Measurements from ENCODE around the gene DPEP3. TPM values are rescaled to one million over a fixed set of nuclear protein-coding genes. Genes with fewer than 3 reads are reported as not detected.

DPEP3 gene
- total RNA-seq, 1 donor from 2014 or later = not detected

DNA sequence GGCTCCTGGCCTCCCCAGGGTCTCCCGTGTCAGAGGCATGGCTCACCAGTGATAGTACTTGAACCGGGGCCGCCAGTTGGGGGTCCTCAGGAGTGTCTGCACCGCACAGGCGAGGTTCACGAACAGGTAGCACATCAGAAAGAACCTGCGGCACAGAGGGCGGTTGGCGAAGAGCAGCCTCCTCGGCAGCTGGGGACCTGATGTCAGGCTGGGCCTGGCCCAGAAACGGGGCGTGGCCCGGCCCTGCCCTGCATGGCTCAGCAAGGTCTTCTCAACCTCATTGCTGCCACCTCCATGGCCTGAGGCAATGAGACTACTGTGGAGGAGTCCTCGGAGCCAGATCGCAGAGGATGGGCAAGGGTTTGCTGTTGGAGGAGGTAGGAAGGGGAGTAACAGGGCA, 32.3 kb downstream of the DPEP3 start:
- Mint-ChIP-seq H3K9me3 (no peaks in the 10 kb centered on the region), H3K4me1 (peaks cover 14% of the 10 kb centered on the region), H3K4me3 (no peak overlapping the region), H3K27me3 (ENCODE audit: insufficient read depth, low read depth) (peaks cover 8% of the 10 kb centered on the region), H3K27ac (peak overlapping the region; percentile 20), H3K36me3 (no peaks in the 10 kb centered on the region)
- DNase-seq (ENCODE audit: low spot score) = no peak
- H2AFZ ChIP-seq (replicated peaks) = no peak overlapping the region
- H3K27me3 ChIP-seq = no peaks in the 10 kb centered on the region
- H3K79me2 ChIP-seq (ENCODE audit: low read depth) = no peaks in the 10 kb centered on the region
- H3K4me2 ChIP-seq = no peak overlapping the region
- H3K9ac ChIP-seq = no peak overlapping the region
- H3K9me3 ChIP-seq (ENCODE audit: low read depth) = no peaks in the 10 kb centered on the region
- H3K4me1 ChIP-seq = peaks cover 16% of the 10 kb centered on the region
- peaks cover 14% of the 10 kb centered on the region for H3F3A ChIP-seq (ENCODE audit: low read depth)
- H4K20me1 ChIP-seq (ENCODE audit: low read depth) = peaks cover 17% of the 10 kb centered on the region
- no peaks in the 10 kb centered on the region for H3K36me3 ChIP-seq
- H3K4me3 ChIP-seq = no peak overlapping the region
- H3K27ac ChIP-seq = no peak overlapping the region
- TF ChIP-seq, protein P1, sequence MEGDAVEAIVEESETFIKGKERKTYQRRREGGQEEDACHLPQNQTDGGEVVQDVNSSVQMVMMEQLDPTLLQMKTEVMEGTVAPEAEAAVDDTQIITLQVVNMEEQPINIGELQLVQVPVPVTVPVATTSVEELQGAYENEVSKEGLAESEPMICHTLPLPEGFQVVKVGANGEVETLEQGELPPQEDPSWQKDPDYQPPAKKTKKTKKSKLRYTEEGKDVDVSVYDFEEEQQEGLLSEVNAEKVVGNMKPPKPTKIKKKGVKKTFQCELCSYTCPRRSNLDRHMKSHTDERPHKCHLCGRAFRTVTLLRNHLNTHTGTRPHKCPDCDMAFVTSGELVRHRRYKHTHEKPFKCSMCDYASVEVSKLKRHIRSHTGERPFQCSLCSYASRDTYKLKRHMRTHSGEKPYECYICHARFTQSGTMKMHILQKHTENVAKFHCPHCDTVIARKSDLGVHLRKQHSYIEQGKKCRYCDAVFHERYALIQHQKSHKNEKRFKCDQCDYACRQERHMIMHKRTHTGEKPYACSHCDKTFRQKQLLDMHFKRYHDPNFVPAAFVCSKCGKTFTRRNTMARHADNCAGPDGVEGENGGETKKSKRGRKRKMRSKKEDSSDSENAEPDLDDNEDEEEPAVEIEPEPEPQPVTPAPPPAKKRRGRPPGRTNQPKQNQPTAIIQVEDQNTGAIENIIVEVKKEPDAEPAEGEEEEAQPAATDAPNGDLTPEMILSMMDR (IDR thresholded peaks at IDR 0.05) = no peak
- TF ChIP-seq EZH2phosphoT487 (IDR thresholded peaks at IDR 0.05) = no peak

DNA sequence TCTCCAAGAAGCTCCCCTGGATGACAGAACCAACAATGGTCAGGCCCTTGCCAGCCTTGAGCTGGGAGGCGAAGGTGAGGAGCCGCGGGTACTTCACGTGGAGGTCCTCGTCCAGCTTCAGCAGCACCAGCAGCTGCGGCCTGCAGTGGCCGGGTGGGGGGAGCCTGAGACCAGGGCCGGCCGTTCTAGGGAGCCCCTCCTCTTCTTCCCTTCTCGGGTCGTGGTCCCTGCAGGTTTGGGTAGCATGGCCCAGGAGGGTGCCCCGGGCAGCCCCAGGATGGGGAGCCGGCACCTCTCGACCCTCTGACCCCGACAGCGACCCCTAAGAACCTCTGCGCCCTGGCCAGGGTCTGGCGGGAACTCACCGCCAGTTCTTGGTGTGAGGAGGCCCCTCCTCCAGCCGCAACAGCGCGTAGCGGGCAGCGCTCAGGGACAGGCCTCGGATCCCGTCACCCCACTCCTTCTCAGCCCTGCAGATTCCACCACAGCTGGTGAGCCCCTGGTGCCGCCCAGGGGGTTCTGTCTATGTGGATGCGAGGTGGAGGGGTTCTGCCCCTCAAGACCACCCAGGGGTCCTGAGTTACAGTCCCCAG, 33.2 kb downstream of the DPEP3 start:
- Histone ChIP-seq H3K4me1 (peaks cover 16% of the 10 kb centered on the region), H3K4me3 (no peak overlapping the region), H3K9me3 (ENCODE audit: low read depth) (no peaks in the 10 kb centered on the region), H3K27ac (no peak overlapping the region), H3K4me2 (no peak overlapping the region), H3K36me3 (no peaks in the 10 kb centered on the region), H3K27me3 (no peaks in the 10 kb centered on the region), H2AFZ (replicated peaks) (no peak overlapping the region), H3K79me2 (ENCODE audit: low read depth) (no peaks in the 10 kb centered on the region), H3K9ac (no peak overlapping the region), H3F3A (ENCODE audit: low read depth) (peaks cover 23% of the 10 kb centered on the region), H4K20me1 (ENCODE audit: low read depth) (peaks cover 24% of the 10 kb centered on the region)
- no peak for DNase-seq (ENCODE audit: low spot score)
- Mint-ChIP-seq H3K4me3 (no peak overlapping the region), H3K4me1 (peaks cover 16% of the 10 kb centered on the region), H3K27me3 (ENCODE audit: insufficient read depth, low read depth) (peaks cover 8% of the 10 kb centered on the region), H3K27ac (no peak overlapping the region), H3K36me3 (no peaks in the 10 kb centered on the region), H3K9me3 (no peaks in the 10 kb centered on the region)
- TF ChIP-seq EZH2 (IDR thresholded peaks at IDR 0.05) (no peak), EZH2phosphoT487 (IDR thresholded peaks at IDR 0.05) (no peak)
- TF ChIP-seq, protein P1 (IDR thresholded peaks at IDR 0.05) = no peak

DNA sequence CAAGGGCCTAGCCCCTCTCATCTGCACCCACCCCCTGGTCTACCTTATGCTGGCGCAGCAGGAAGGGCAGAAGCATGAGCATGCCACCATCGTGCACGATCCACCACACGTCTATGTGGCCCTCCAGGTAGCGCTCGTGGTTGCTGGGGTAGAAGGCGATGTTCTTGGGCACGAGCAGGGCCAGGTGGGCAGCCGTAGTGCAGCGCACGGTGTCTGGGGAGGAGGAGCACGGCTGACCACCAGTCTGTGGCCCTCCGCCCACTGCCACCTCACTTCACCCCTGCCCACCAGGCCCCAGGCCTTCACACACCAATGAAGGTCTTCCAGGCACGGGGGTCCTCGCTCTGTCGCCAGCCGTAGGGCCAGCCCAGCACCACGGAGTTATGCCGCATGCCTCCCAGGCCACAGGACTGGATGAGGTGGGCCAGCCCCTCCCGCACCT, 34.1 kb downstream of the DPEP3 start:
- no peak overlapping the region for H3K27ac Mint-ChIP-seq
- peaks cover 5% of the 10 kb centered on the region for H3K27me3 Mint-ChIP-seq (ENCODE audit: insufficient read depth, low read depth)

More for the DNA sequence above, 34.1 kb downstream of the DPEP3 start:
- no peaks in the 10 kb centered on the region for H3K27me3 ChIP-seq
- no peaks in the 10 kb centered on the region for H3K9me3 Mint-ChIP-seq
- TF ChIP-seq EZH2 (IDR thresholded peaks at IDR 0.05) = no peak
- TF ChIP-seq, protein P1 (IDR thresholded peaks at IDR 0.05) = no peak
- TF ChIP-seq EZH2phosphoT487 (IDR thresholded peaks at IDR 0.05) = no peak
- H2AFZ ChIP-seq (replicated peaks) = no peak overlapping the region
- peaks cover 20% of the 10 kb centered on the region for H3K4me1 Mint-ChIP-seq
- peaks cover 33% of the 10 kb centered on the region for H4K20me1 ChIP-seq (ENCODE audit: low read depth)
- DNase-seq (ENCODE audit: low spot score) = no peak
- no peaks in the 10 kb centered on the region for H3K36me3 ChIP-seq
- no peak overlapping the region for H3K27ac ChIP-seq
- H3K4me1 ChIP-seq = peaks cover 16% of the 10 kb centered on the region
- no peaks in the 10 kb centered on the region for H3K9me3 ChIP-seq (ENCODE audit: low read depth)
- H3K9ac ChIP-seq = no peak overlapping the region
- no peaks in the 10 kb centered on the region for H3K36me3 Mint-ChIP-seq
- H3K4me2 ChIP-seq = no peak overlapping the region
- no peaks in the 10 kb centered on the region for H3K79me2 ChIP-seq (ENCODE audit: low read depth)
- no peak overlapping the region for H3K4me3 ChIP-seq
- H3K4me3 Mint-ChIP-seq = no peak overlapping the region
- peaks cover 32% of the 10 kb centered on the region for H3F3A ChIP-seq (ENCODE audit: low read depth)

Data from neural progenitor cell (in vitro differentiated cells).